Measurements from ENCODE around the gene SERPINA1. TPM values are rescaled to one million over a fixed set of nuclear protein-coding genes. Genes with fewer than 3 reads are reported as not detected.

The SERPINA1 gene
- total RNA-seq, 1 experiment from 2014 or later: 235 TPM

- no TSS peak for BruUV-seq (replicated peaks)
- TF ChIP-seq, protein P1, sequence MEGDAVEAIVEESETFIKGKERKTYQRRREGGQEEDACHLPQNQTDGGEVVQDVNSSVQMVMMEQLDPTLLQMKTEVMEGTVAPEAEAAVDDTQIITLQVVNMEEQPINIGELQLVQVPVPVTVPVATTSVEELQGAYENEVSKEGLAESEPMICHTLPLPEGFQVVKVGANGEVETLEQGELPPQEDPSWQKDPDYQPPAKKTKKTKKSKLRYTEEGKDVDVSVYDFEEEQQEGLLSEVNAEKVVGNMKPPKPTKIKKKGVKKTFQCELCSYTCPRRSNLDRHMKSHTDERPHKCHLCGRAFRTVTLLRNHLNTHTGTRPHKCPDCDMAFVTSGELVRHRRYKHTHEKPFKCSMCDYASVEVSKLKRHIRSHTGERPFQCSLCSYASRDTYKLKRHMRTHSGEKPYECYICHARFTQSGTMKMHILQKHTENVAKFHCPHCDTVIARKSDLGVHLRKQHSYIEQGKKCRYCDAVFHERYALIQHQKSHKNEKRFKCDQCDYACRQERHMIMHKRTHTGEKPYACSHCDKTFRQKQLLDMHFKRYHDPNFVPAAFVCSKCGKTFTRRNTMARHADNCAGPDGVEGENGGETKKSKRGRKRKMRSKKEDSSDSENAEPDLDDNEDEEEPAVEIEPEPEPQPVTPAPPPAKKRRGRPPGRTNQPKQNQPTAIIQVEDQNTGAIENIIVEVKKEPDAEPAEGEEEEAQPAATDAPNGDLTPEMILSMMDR (IDR thresholded peaks at IDR 0.05; ENCODE audit: unreplicated experiment): no peak
- Mint-ChIP-seq H3K4me1 (ENCODE audit: low read depth, unreplicated experiment) (peaks cover 79% of the 10 kb centered on the region), H3K4me3 (ENCODE audit: low read depth, unreplicated experiment) (no peak overlapping the region), H3K27me3 (ENCODE audit: unreplicated experiment) (no peaks in the 10 kb centered on the region), H3K36me3 (ENCODE audit: insufficient read depth, unreplicated experiment) (peaks cover 7% of the 10 kb centered on the region), H3K9me3 (ENCODE audit: low read depth, unreplicated experiment) (no peaks in the 10 kb centered on the region), H3K27ac (ENCODE audit: unreplicated experiment) (no peak overlapping the region)
- CTCF ChIA-PET: no interaction called here
- intact Hi-C loops (cut with micrococcal nuclease; ENCODE audit: unreplicated experiment): loop anchor here (5.0 kb wide), 1 partner anchor 50 kb away; no protein-coding TSS in a partner anchor
- no peak for DNase-seq
Observed at GRCh38 chr14:94392510-94392935, 4.1 kb upstream of the SERPINA1 start.

- TF ChIP-seq, protein P1 (IDR thresholded peaks at IDR 0.05; ENCODE audit: unreplicated experiment): no peak
- Mint-ChIP-seq H3K9me3 (ENCODE audit: low read depth, unreplicated experiment) (no peaks in the 10 kb centered on the region), H3K27ac (ENCODE audit: unreplicated experiment) (peak overlapping the region; percentile 73), H3K4me1 (ENCODE audit: low read depth, unreplicated experiment) (peaks cover 74% of the 10 kb centered on the region), H3K36me3 (ENCODE audit: insufficient read depth, unreplicated experiment) (peaks cover 7% of the 10 kb centered on the region), H3K27me3 (ENCODE audit: unreplicated experiment) (no peaks in the 10 kb centered on the region), H3K4me3 (ENCODE audit: low read depth, unreplicated experiment) (peak overlapping the region; percentile 33)
- intact Hi-C loops (cut with micrococcal nuclease; ENCODE audit: unreplicated experiment): loop anchor here (5.0 kb wide), 1 partner anchor 49 kb away; no protein-coding TSS in a partner anchor
- no TSS peak for BruUV-seq (replicated peaks)
- CTCF ChIA-PET: interaction anchor here (0.6 to 1.2 kb wide), 3 partner anchors 49 to 102 kb away, joined by 3 to 4 read pairs (median 3); no protein-coding TSS in a partner anchor
- no peak for DNase-seq
Observed at GRCh38 chr14:94391281-94391975, 3.0 kb upstream of the SERPINA1 start.

- TF ChIP-seq, protein P1 (IDR thresholded peaks at IDR 0.05; ENCODE audit: unreplicated experiment): no peak
- H3K36me3 Mint-ChIP-seq (ENCODE audit: insufficient read depth, unreplicated experiment): peaks cover 7% of the 10 kb centered on the region
- H3K9me3 Mint-ChIP-seq (ENCODE audit: low read depth, unreplicated experiment): no peaks in the 10 kb centered on the region
- no peaks in the 10 kb centered on the region for H3K27me3 Mint-ChIP-seq (ENCODE audit: unreplicated experiment)
- intact Hi-C loops (cut with micrococcal nuclease; ENCODE audit: unreplicated experiment): loop anchor here (5.0 kb wide), 1 partner anchor 48 kb away; no protein-coding TSS in a partner anchor
- peaks cover 70% of the 10 kb centered on the region for H3K4me1 Mint-ChIP-seq (ENCODE audit: low read depth, unreplicated experiment)
- peak overlapping the region; percentile 73 for H3K27ac Mint-ChIP-seq (ENCODE audit: unreplicated experiment)
- BruUV-seq (replicated peaks): no TSS peak
- CTCF ChIA-PET: interaction anchor here (0.9 to 1.2 kb wide), 4 partner anchors 17 to 96 kb away, joined by 3 to 4 read pairs (median 3); no protein-coding TSS in a partner anchor
- peak; percentile 72 for DNase-seq
- peak overlapping the region; percentile 33 for H3K4me3 Mint-ChIP-seq (ENCODE audit: low read depth, unreplicated experiment)
Observed at GRCh38 chr14:94390372-94391086, 2.1 kb upstream of the SERPINA1 start.

GRCh38 chr14:94389731-94390371, 1.4 kb upstream of the SERPINA1 start:
- H3K4me3 Mint-ChIP-seq (ENCODE audit: low read depth, unreplicated experiment): peak overlapping the region; percentile 33
- DNase-seq: no peak
- H3K4me1 Mint-ChIP-seq (ENCODE audit: low read depth, unreplicated experiment): peaks cover 67% of the 10 kb centered on the region
- BruUV-seq (replicated peaks): no TSS peak
- intact Hi-C loops (cut with micrococcal nuclease; ENCODE audit: unreplicated experiment): loop anchor here (5.0 kb wide), 1 partner anchor 48 kb away; no protein-coding TSS in a partner anchor
- peaks cover 7% of the 10 kb centered on the region for H3K36me3 Mint-ChIP-seq (ENCODE audit: insufficient read depth, unreplicated experiment)
- H3K27ac Mint-ChIP-seq (ENCODE audit: unreplicated experiment): peak overlapping the region; percentile 73
- H3K27me3 Mint-ChIP-seq (ENCODE audit: unreplicated experiment): no peaks in the 10 kb centered on the region
- CTCF ChIA-PET: interaction anchor here (0.9 to 1.1 kb wide), 2 partner anchors 17 to 97 kb away, joined by 3 to 4 read pairs; no protein-coding TSS in a partner anchor
- no peaks in the 10 kb centered on the region for H3K9me3 Mint-ChIP-seq (ENCODE audit: low read depth, unreplicated experiment)
- TF ChIP-seq, protein P1 (IDR thresholded peaks at IDR 0.05; ENCODE audit: unreplicated experiment): no peak
